ENCODE measurements around the gene CDC42BPG. TPM values are rescaled to one million over a fixed set of nuclear protein-coding genes. Genes with fewer than 3 reads are reported as not detected.

CDC42BPG gene
- total RNA-seq, 1 donor = under 0.01 TPM

DNA sequence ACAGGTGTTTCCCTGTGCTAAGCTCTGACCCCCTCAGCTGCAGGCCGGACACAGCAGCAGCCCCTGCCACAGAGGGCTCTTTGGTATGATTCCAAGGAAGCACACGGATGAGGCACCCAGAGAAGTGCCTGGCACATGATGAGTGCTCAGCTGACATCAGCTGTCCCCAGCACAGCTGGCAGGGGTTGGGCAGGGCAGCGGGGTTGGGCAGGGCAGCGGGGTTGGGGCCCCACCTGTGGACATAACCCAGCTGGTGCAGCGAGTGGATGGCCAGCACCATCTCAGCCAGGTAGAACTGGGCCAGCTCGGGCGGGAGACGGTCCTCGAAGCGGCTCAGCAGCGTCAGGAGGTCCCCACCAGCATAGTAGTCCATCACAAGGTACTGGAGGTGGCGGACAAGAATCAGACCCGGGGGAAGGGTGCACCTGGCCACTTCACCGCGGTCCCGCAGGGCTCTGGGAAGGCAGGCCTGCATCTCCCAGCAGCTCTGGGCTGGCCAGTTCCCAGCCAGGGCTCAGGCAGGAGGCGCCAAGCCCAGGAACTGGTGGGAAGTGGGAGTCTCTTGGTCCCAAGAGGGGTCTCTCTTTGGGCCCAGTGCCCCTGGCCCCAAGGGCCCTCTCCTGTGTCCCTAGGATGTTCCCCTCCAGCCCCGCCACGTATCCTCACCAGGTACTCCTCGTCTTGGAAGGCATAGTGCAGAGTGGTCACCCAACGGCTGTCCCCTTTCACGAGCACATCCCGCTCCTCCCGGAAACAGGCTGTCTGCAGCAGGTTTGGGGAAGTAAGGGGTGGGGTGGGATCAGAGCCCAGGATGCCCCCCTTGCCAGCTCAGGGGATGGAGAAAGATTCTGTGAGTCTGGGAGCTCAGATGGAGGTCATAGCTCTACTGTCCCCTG is 4.3 kb downstream of the CDC42BPG start:
- H3K4me3 ChIP-seq (ENCODE audit: low read depth, low read length) = no peak overlapping the region
- TF ChIP-seq, protein P1, sequence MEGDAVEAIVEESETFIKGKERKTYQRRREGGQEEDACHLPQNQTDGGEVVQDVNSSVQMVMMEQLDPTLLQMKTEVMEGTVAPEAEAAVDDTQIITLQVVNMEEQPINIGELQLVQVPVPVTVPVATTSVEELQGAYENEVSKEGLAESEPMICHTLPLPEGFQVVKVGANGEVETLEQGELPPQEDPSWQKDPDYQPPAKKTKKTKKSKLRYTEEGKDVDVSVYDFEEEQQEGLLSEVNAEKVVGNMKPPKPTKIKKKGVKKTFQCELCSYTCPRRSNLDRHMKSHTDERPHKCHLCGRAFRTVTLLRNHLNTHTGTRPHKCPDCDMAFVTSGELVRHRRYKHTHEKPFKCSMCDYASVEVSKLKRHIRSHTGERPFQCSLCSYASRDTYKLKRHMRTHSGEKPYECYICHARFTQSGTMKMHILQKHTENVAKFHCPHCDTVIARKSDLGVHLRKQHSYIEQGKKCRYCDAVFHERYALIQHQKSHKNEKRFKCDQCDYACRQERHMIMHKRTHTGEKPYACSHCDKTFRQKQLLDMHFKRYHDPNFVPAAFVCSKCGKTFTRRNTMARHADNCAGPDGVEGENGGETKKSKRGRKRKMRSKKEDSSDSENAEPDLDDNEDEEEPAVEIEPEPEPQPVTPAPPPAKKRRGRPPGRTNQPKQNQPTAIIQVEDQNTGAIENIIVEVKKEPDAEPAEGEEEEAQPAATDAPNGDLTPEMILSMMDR (IDR thresholded peaks at IDR 0.05; ENCODE audit: insufficient read depth, low read depth, low read length) = no peak
- no peak for DNase-seq (ENCODE audit: low read depth)

DNA sequence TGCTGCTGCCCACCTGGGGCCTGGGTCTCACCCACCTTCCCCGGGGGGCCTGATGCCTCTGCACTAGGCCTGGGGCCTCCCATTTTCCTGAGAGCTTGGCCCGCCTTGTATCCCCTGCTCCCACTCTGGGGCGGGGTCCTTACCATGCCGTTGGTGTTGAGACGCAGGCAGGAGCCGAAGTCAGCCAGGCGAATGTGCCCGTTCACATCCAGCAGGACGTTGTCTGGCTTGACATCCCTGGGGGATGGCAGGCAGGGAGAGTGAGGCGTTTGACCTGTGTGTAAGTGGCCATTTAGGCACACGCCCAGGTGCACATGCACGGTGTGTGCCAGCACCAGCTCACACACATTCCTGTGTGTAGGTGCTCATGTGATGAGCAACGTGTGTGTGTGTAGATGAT is 5.1 kb downstream of the CDC42BPG start:
- no peak overlapping the region for H3K4me3 ChIP-seq (ENCODE audit: low read depth, low read length)
- DNase-seq (ENCODE audit: low read depth) = no peak
- TF ChIP-seq, protein P1 (IDR thresholded peaks at IDR 0.05; ENCODE audit: insufficient read depth, low read depth, low read length) = no peak

DNA sequence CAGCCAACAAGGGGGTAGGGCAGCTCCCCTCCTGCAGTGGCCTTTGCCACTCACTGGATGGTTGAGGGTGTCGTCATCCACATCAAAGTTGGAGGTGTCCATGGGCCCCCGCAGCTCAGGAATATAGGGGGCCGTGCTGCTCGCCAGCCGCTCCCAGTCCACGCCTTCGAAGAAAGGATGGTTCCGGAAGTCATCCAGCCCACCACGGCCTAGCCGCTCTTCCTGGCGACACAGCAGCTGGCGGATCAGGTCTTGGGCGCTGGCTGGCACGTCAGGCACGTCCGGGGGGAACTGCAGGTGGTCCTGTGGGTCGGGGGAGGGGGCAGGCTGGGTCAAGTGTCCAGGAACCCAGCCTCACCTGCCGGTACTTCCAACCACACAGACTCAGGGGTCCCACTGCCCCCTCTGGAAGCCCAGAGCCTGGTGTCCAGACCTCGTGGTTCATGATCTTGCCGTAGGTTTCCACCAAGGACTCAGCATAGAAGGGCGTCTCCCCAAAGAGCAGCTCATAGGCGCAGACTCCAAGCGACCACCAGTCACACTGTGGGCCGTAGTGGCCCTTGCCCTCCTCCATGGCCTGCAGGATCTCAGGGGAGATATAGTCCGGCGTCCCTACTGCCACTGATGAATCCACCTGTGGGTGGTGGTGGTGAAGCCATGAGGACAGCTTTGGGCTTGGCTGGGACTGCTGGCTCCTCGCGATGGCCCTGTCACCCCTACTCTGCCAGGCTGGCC is 5.7 kb downstream of the CDC42BPG start:
- H3K4me3 ChIP-seq (ENCODE audit: low read depth, low read length) = no peak overlapping the region
- TF ChIP-seq, protein P1 (IDR thresholded peaks at IDR 0.05; ENCODE audit: insufficient read depth, low read depth, low read length) = no peak
- no peak for DNase-seq (ENCODE audit: low read depth)

DNA sequence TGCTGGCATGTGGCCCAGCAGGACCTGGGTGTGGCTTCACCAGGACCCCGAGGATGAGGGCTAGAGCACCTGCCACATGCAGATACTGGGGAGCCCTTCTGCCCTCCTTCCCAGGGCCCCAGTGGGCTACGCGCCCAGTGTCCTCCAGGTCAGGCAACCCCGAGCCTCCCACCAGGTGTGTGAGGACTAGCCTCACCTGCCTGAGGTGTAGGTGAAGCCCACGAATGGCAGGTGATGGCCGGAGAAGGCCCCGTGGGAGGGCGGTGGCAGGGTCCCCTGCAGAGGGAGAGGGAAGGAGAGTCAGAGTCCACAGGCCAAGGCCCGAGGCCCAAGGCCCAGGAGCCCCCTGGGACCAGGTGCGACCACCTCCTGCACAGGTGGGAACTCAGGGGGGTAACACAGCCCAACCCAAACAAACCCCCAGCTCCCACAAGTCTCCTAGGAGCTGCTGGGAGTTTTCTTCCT is 6.5 kb downstream of the CDC42BPG start:
- no peak overlapping the region for H3K4me3 ChIP-seq (ENCODE audit: low read depth, low read length)
- TF ChIP-seq, protein P1 (IDR thresholded peaks at IDR 0.05; ENCODE audit: insufficient read depth, low read depth, low read length) = no peak
- no peak for DNase-seq (ENCODE audit: low read depth)

DNA sequence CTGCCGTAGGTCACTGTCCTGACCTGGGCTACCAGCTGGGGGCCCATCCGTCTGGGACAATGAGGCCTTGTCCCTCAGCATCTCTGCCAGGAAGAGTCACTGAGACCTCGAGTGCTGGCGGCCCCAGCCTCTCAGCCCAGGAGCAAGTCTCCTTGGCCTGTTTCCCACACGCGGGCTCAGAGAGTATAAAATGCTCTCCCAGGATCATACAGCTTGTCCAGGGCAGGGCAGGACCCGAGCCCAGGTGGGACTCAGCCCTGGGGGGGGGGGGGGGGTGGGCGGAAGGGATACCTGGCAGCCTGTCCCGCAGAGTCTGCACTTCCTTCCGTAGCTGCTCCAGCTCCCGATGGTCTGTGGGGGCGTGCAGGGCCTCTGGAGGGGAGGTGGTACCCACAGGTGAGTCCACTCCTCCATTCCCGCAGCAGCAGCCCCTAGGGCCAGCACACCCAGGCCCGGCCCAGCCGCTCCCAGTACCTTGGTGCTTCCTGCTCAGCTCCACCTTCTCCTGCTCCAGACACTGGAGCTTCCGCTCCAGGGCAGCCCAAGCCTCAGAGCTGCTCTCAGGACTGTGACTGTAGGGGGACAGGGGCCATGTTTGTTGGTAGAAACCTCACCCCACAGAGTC is 7.9 kb downstream of the CDC42BPG start:
- no peak for DNase-seq (ENCODE audit: low read depth)
- TF ChIP-seq, protein P1 (IDR thresholded peaks at IDR 0.05; ENCODE audit: insufficient read depth, low read depth, low read length) = no peak

DNA sequence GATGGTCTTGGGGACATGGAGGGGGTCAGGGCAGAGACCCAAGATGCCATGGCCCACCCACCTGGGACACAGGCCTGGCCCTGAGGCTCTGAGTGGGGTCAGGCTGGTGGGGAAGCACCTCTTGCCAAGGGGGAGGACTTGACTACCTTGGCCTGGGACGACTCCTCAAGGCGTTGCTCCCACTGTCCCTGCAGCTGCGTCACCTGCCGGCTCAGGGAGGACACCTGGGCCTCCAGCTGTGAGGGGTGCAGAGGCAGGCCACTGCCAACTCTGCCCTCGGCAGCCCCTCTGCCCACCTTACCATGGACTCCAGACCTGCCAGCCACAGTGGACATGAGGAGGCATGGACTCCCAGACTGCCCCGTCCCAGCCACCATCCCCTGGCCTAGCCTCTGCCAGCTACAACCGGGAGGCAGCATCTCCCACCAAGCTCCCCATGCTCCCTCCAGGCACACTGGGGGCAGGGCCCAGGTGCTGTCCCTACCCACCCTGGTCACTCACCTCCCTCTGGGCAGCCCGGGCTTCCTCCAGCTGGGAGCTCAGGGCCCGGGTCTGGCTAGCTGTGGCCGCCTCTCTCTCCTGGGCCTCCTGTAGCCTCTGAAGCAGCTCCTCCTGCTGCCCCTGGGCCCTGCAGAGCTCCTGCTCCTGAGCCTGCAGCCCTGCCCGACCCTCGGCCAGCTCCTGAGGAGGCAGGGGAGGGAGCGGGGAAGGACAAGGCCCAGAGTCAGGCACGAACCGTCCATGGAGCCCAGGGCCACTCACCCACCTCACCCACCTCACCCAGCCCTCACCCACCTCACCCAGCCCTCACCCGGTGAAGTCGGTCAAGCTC is 8.6 kb downstream of the CDC42BPG start:
- TF ChIP-seq, protein P1 (IDR thresholded peaks at IDR 0.05; ENCODE audit: insufficient read depth, low read depth, low read length) = no peak
- H3K4me3 ChIP-seq (ENCODE audit: low read depth, low read length) = no peak overlapping the region

More for the DNA sequence above, 7.9 kb downstream of the CDC42BPG start:
- H3K4me3 ChIP-seq (ENCODE audit: low read depth, low read length) = no peak overlapping the region

More for the DNA sequence above, 8.6 kb downstream of the CDC42BPG start:
- no peak for DNase-seq (ENCODE audit: low read depth)
